Measurements from ENCODE around the gene SERTAD2.
A peak's percentile ranks its signal among the peaks of the same experiment; 100 is the strongest.

Gene SERTAD2

GRCh38 chr2:64609227-64609941 lies 44.3 kb downstream of the SERTAD2 start:
- peak in 21 of 51 donors; percentile 13 to 64 (median 35) for DNase-seq

GRCh38 chr2:64608867-64609226 lies 44.9 kb downstream of the SERTAD2 start:
- peak in 1 of 51 donors; percentile 10 for DNase-seq

GRCh38 chr2:64607381-64608304 lies 46.1 kb downstream of the SERTAD2 start:
- DNase-seq: no peak

- peak in 28 of 51 donors; percentile 10 to 62 (median 35) for DNase-seq
These were observed 47.0 kb downstream of the SERTAD2 start for GRCh38 chr2:64606479-64607363.

- DNase-seq: no peak
These were observed 47.7 kb downstream of the SERTAD2 start for GRCh38 chr2:64605991-64606478.

- DNase-seq: peak in 11 of 51 donors; percentile 10 to 51 (median 23)
These were observed 48.7 kb downstream of the SERTAD2 start for GRCh38 chr2:64605026-64605471.

- no peak for DNase-seq
These were observed 49.6 kb downstream of the SERTAD2 start for GRCh38 chr2:64604155-64604554.

- DNase-seq: no peak
These were observed 51.3 kb downstream of the SERTAD2 start for GRCh38 chr2:64602436-64602835.

- DNase-seq: no peak
These were observed 51.8 kb downstream of the SERTAD2 start for GRCh38 chr2:64601785-64602391.

GRCh38 chr2:64601034-64601754 lies 52.5 kb downstream of the SERTAD2 start:
- no peak for DNase-seq

GRCh38 chr2:64599469-64599868 lies 54.2 kb downstream of the SERTAD2 start:
- DNase-seq: no peak

- DNase-seq: no peak
These were observed 55.5 kb downstream of the SERTAD2 start for GRCh38 chr2:64598226-64598625.

- peak in 1 of 51 donors; percentile 17 for DNase-seq
These were observed 58.1 kb downstream of the SERTAD2 start for GRCh38 chr2:64595397-64596176.

- no peak for DNase-seq
These were observed 59.3 kb downstream of the SERTAD2 start for GRCh38 chr2:64594226-64594989.

- no peak for DNase-seq
These were observed 60.6 kb downstream of the SERTAD2 start for GRCh38 chr2:64593035-64593655.

GRCh38 chr2:64591188-64591587 lies 62.5 kb downstream of the SERTAD2 start:
- DNase-seq: no peak

GRCh38 chr2:64587561-64587960 lies 66.2 kb downstream of the SERTAD2 start:
- no peak for DNase-seq

GRCh38 chr2:64586883-64587481 lies 66.7 kb downstream of the SERTAD2 start:
- DNase-seq: peak in 1 of 51 donors; percentile 24

Data from hypothalamus (tissue), 51 donors.